ENCODE results near the gene PKMYT1. TPM values are rescaled to one million over a fixed set of nuclear protein-coding genes. Genes with fewer than 3 reads are reported as not detected.

PKMYT1 gene
- total RNA-seq, 4 donors from 2014 or later = 0.81 to 0.88 TPM; not detected in 2

DNA sequence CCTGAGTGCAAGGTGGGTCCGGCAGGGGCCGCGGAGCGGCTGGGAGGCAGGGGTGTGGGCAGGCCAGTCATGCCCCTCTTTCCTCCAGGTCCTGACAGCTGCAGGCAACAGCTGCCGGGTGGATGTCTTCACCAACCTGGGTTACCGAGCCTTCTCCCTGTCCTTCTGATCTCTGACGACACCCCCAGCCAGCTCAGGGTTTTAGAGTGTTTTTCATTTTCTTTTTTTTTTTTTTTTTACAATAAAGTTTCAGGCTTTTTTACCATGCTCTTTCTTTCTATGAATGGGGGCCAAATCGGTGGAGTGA lies 47.2 kb upstream of the PKMYT1 start:
- WGBS, 2 donors = 90 to 96% methylated on average over 7 to 8 of the region's 8 CpGs
- peaks cover 19 to 42% of the 10 kb centered on the region in 2 donors for H3K4me1 ChIP-seq

DNA sequence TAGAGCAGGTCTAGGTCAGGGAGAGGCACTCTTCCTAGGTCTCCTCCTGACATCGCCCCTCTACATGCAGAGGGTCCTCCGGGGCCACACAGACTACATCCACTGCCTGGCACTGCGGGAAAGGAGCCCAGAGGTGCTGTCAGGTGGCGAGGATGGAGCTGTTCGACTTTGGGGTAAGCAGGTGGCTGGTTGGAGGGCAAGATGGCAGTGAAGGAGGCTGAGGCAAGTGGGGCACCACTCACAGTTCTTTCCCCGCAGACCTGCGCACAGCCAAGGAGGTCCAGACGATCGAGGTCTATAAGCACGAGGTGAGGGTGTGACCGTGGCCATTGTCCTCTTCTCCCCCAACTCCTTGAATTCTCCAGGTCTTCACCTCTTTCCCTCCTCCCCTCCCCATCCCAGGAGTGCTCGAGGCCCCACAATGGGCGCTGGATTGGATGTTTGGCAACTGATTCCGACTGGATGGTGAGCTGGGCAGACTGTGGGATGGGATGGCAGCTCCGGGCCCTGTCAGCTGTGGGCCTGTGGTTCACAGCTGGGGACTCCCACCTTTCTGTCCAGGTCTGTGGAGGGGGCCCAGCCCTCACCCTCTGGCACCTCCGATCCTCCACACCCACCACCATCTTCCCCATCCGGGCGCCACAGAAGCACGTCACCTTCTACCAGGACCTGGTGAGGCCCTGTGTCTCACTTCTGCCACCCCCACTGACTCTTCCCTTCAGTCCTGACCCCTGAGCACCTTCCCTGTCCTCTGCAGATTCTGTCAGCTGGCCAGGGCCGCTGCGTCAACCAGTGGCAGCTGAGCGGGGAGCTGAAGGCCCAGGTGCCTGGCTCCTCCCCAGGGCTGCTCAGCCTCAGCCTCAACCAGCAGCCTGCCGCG lies 46.6 kb upstream of the PKMYT1 start:
- TF ChIP-seq, protein P1, sequence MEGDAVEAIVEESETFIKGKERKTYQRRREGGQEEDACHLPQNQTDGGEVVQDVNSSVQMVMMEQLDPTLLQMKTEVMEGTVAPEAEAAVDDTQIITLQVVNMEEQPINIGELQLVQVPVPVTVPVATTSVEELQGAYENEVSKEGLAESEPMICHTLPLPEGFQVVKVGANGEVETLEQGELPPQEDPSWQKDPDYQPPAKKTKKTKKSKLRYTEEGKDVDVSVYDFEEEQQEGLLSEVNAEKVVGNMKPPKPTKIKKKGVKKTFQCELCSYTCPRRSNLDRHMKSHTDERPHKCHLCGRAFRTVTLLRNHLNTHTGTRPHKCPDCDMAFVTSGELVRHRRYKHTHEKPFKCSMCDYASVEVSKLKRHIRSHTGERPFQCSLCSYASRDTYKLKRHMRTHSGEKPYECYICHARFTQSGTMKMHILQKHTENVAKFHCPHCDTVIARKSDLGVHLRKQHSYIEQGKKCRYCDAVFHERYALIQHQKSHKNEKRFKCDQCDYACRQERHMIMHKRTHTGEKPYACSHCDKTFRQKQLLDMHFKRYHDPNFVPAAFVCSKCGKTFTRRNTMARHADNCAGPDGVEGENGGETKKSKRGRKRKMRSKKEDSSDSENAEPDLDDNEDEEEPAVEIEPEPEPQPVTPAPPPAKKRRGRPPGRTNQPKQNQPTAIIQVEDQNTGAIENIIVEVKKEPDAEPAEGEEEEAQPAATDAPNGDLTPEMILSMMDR (IDR thresholded peaks at IDR 0.05) = no peak
- TF ChIP-seq POLR2A (IDR thresholded peaks at IDR 0.05) = no peak
- Histone ChIP-seq H3K36me3 (peaks cover 4 to 13% of the 10 kb centered on the region in 2 donors), H3K27ac (no peak overlapping the region), H3K4me1 (peaks cover 25 to 48% of the 10 kb centered on the region in 2 donors), H3K27me3 (no peaks in the 10 kb centered on the region), H3K4me3 (replicated peaks in 1 of 3) (no peak overlapping the region), H3K9me3 (no peaks in the 10 kb centered on the region)
- DNase-seq = no peak
- intact Hi-C loops (cut with DNase I) = no loop called here
- 97% methylated on average over 20 to 21 of the region's 24 CpGs for WGBS, 2 donors

More for the DNA sequence above, 47.2 kb upstream of the PKMYT1 start:
- Histone ChIP-seq H3K27ac (no peak overlapping the region), H3K9me3 (no peaks in the 10 kb centered on the region), H3K4me3 (replicated peaks in 1 of 3) (no peak overlapping the region), H3K27me3 (no peaks in the 10 kb centered on the region), H3K36me3 (peaks cover 4 to 13% of the 10 kb centered on the region in 2 donors)
- TF ChIP-seq POLR2A (IDR thresholded peaks at IDR 0.05) = no peak
- TF ChIP-seq, protein P1 (IDR thresholded peaks at IDR 0.05) = no peak
- intact Hi-C loops (cut with DNase I) = no loop called here
- no peak for DNase-seq

DNA sequence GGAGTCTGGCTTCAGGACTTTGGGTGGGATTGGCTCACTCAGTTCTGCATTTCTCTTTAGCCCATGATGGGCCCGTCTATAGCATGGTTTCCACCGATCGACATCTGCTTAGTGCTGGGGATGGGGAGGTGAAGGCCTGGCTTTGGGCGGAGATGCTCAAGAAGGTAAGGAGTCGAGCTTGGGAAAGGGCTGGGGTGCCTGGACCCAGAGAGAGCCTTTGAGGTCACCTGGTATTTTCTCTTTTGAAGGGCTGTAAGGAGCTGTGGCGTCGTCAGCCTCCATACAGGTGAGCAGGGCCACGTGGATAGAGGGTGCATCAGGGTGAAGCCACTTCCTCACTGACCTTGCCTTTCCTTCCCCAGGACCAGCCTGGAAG lies 45.7 kb upstream of the PKMYT1 start:
- Histone ChIP-seq H3K27ac (no peak overlapping the region), H3K9me3 (no peaks in the 10 kb centered on the region), H3K4me1 (peaks cover 34 to 52% of the 10 kb centered on the region in 2 donors), H3K36me3 (peaks cover 4 to 13% of the 10 kb centered on the region in 2 donors), H3K4me3 (replicated peaks in 1 of 3) (no peak overlapping the region), H3K27me3 (no peaks in the 10 kb centered on the region)
- WGBS, 2 donors = 92 to 98% methylated on average over 8 of the region's 8 CpGs
- DNase-seq = no peak
- TF ChIP-seq, protein P1 (IDR thresholded peaks at IDR 0.05) = no peak
- no peak for TF ChIP-seq POLR2A (IDR thresholded peaks at IDR 0.05)
- intact Hi-C loops (cut with DNase I) = no loop called here

DNA sequence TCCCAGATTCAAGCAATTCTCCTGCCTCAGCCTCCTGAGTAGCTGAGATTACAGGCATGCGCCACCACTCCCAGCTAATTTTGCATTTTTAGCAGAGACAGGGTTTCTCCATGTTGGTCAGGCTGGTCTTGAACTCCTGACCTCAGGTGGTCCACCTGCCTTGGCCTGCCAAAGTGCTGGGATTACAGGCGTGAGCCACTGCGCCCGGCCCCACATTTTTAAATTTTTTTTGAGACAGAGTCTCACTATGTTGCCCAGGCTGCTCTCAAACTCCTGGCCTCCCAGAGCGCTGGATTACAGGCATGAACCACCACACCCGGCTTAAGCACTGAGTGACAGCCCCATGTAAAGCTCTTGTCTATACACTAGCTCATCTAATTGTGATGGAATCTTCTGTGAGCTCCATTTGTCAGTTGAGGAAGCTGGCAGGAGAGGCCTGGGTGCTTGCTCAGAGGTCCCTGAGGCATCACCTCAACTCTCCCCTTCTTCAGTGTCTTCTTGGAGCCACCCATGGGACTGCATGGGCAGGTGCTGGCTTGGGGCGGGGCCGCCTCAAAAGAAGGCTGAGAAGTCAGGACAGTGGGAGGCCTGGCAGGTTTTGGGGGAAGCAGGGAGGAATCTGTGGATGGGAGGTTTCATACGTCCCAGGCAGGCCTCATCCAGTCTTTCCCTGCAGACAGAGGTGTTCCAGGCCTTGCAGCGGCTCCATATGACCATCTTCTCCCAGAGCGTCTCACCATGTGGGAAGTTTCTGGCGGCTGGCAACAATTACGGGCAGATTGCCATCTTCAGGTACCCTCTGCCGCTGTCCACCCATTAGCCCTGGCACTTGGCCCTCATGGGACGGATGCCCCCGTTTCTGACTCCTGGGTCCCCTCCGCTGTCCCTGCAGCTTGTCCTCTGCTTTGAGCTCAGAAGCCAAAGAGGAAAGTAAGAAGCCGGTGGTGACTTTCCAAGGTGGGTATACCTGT lies 45.1 kb upstream of the PKMYT1 start:
- no peaks in the 10 kb centered on the region for H3K27me3 ChIP-seq
- no peak overlapping the region for H3K4me3 ChIP-seq (replicated peaks in 1 of 3)
- intact Hi-C loops (cut with DNase I) = no loop called here
- 95 to 96% methylated on average over 17 to 18 of the region's 18 CpGs for WGBS, 2 donors
- TF ChIP-seq, protein P1 (IDR thresholded peaks at IDR 0.05) = no peak
- TF ChIP-seq POLR2A (IDR thresholded peaks at IDR 0.05) = no peak
- H3K36me3 ChIP-seq = peaks cover 4 to 13% of the 10 kb centered on the region in 2 donors
- no peak for DNase-seq
- H3K9me3 ChIP-seq = no peaks in the 10 kb centered on the region
- no peak overlapping the region for H3K27ac ChIP-seq
- peaks cover 35 to 52% of the 10 kb centered on the region in 2 donors for H3K4me1 ChIP-seq

All from thyroid gland (tissue), 4 donors.